Measurements from ENCODE around the gene MYMK. TPM values are rescaled to one million over a fixed set of nuclear protein-coding genes. Genes with fewer than 3 reads are reported as not detected.

Gene MYMK
- total RNA-seq, 1 experiment from 2014 or later: not detected

GRCh38 chr9:133558191-133559126, 33.7 kb upstream of the MYMK start:
- peak; percentile 71 for DNase-seq (ENCODE audit: low spot score)

- no peak for DNase-seq (ENCODE audit: low spot score)
These were observed 32.8 kb upstream of the MYMK start for GRCh38 chr9:133557581-133557980.

- no peak for DNase-seq (ENCODE audit: low spot score)
These were observed 31.6 kb upstream of the MYMK start for GRCh38 chr9:133556354-133556753.

- DNase-seq (ENCODE audit: low spot score): no peak
These were observed 30.0 kb upstream of the MYMK start for GRCh38 chr9:133554729-133555128.

- no peak for DNase-seq (ENCODE audit: low spot score)
These were observed 29.4 kb upstream of the MYMK start for GRCh38 chr9:133553973-133554713.

GRCh38 chr9:133553123-133553522, 28.4 kb upstream of the MYMK start:
- DNase-seq (ENCODE audit: low spot score): no peak

- DNase-seq (ENCODE audit: low spot score): no peak
These were observed 27.5 kb upstream of the MYMK start for GRCh38 chr9:133552236-133552635.

- no peak for DNase-seq (ENCODE audit: low spot score)
These were observed 26.7 kb upstream of the MYMK start for GRCh38 chr9:133551446-133551845.

GRCh38 chr9:133547116-133547515, 22.4 kb upstream of the MYMK start:
- no peak for DNase-seq (ENCODE audit: low spot score)

GRCh38 chr9:133546287-133546680, 21.5 kb upstream of the MYMK start:
- DNase-seq (ENCODE audit: low spot score): no peak

- no peak for DNase-seq (ENCODE audit: low spot score)
These were observed 20.9 kb upstream of the MYMK start for GRCh38 chr9:133545494-133546286.

GRCh38 chr9:133543772-133544467, 19.2 kb upstream of the MYMK start:
- no peak for DNase-seq (ENCODE audit: low spot score)

GRCh38 chr9:133542002-133542401, 17.2 kb upstream of the MYMK start:
- DNase-seq (ENCODE audit: low spot score): no peak

GRCh38 chr9:133540698-133541025, 15.9 kb upstream of the MYMK start:
- no peak for DNase-seq (ENCODE audit: low spot score)

- no peak for DNase-seq (ENCODE audit: low spot score)
These were observed 15.4 kb upstream of the MYMK start for GRCh38 chr9:133539991-133540697.

- no peak for DNase-seq (ENCODE audit: low spot score)
These were observed 14.4 kb upstream of the MYMK start for GRCh38 chr9:133538851-133539833.

- no peak for DNase-seq (ENCODE audit: low spot score)
These were observed 13.4 kb upstream of the MYMK start for GRCh38 chr9:133538176-133538575.

- DNase-seq (ENCODE audit: low spot score): no peak
These were observed 12.5 kb upstream of the MYMK start for GRCh38 chr9:133537257-133537656.

GRCh38 chr9:133536536-133536935, 11.8 kb upstream of the MYMK start:
- DNase-seq (ENCODE audit: low spot score): no peak

GRCh38 chr9:133536080-133536479, 11.3 kb upstream of the MYMK start:
- no peak for DNase-seq (ENCODE audit: low spot score)

Data from H4 (cell line).